ENCODE results near the gene GCNT4. TPM values are rescaled to one million over a fixed set of nuclear protein-coding genes. Genes with fewer than 3 reads are reported as not detected.

GCNT4 gene
- total RNA-seq, 1 experiment from 2014 or later, result 0.63 TPM

DNA sequence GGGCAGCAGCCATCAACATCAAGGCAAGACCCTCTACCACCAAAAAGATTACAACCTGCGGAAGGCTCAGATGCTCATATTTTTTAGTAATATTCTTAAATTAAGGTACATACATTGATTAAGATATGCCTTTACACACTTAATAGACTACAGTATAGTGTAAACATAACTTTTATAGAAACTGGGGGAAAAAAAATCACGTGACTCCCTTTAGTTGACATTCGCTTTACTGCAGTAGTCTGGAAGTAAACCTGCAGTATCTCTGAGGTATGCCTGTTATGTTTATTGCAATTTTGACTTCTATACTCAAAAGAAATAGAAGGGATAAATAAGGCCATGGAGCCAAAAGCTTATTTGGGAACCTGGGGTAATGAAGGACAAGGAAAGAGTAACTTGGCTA, 15.1 kb upstream of the GCNT4 start:
- H3K27ac ChIP-seq (ENCODE audit: insufficient read length, low read depth, low read length), result no peak overlapping the region
- no peak overlapping the region for H2AK5ac ChIP-seq (ENCODE audit: insufficient read length, low read length)
- H3K14ac ChIP-seq (ENCODE audit: insufficient read depth, low read length), result no peak overlapping the region
- H4K8ac ChIP-seq (replicated peaks; ENCODE audit: insufficient read length, low read depth, low read length), result no peak overlapping the region
- H3K4me2 ChIP-seq (ENCODE audit: insufficient read depth, insufficient read length, low read length), result no peak overlapping the region
- Mint-ChIP-seq H3K27me3 (ENCODE audit: low read depth) (no peaks in the 10 kb centered on the region), H3K27ac (no peak overlapping the region), H3K36me3 (ENCODE audit: insufficient read depth in 1 of 3, low read depth in 3 of 3) (no peaks in the 10 kb centered on the region), H3K9me3 (no peaks in the 10 kb centered on the region), H3K4me1 (no peaks in the 10 kb centered on the region), H3K4me3 (no peak overlapping the region)
- no peak for DNase-seq
- H4K5ac ChIP-seq (ENCODE audit: insufficient read length, low read depth, low read length), result no peak overlapping the region
- no peaks in the 10 kb centered on the region for H3K27me3 ChIP-seq (ENCODE audit: insufficient read depth, low read length)
- no peak overlapping the region for H2BK20ac ChIP-seq (ENCODE audit: low read depth, low read length, poor library complexity, severe bottlenecking)
- H3K18ac ChIP-seq (ENCODE audit: insufficient read length, low read depth, low read length), result no peak overlapping the region
- H3K79me1 ChIP-seq (ENCODE audit: insufficient read depth, low read depth, low read length, poor library complexity, severe bottlenecking), result no peaks in the 10 kb centered on the region
- no peak overlapping the region for H2BK5ac ChIP-seq (ENCODE audit: insufficient read length, low read length)
- H3K56ac ChIP-seq (ENCODE audit: insufficient read length, low read depth, low read length), result no peak overlapping the region
- no peak overlapping the region for H2BK12ac ChIP-seq (ENCODE audit: insufficient read length, low read depth, low read length)
- H4K91ac ChIP-seq (ENCODE audit: insufficient read length, low read depth, low read length), result no peak overlapping the region
- no peaks in the 10 kb centered on the region for H4K20me1 ChIP-seq (ENCODE audit: control insufficient read depth, insufficient read depth, insufficient read length)
- H3K23ac ChIP-seq (ENCODE audit: insufficient read length, low read depth, low read length), result no peak overlapping the region
- no peaks in the 10 kb centered on the region for H3K9me3 ChIP-seq (ENCODE audit: control insufficient read depth, low read depth, low read length)
- TF ChIP-seq, protein P1, sequence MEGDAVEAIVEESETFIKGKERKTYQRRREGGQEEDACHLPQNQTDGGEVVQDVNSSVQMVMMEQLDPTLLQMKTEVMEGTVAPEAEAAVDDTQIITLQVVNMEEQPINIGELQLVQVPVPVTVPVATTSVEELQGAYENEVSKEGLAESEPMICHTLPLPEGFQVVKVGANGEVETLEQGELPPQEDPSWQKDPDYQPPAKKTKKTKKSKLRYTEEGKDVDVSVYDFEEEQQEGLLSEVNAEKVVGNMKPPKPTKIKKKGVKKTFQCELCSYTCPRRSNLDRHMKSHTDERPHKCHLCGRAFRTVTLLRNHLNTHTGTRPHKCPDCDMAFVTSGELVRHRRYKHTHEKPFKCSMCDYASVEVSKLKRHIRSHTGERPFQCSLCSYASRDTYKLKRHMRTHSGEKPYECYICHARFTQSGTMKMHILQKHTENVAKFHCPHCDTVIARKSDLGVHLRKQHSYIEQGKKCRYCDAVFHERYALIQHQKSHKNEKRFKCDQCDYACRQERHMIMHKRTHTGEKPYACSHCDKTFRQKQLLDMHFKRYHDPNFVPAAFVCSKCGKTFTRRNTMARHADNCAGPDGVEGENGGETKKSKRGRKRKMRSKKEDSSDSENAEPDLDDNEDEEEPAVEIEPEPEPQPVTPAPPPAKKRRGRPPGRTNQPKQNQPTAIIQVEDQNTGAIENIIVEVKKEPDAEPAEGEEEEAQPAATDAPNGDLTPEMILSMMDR (conservative IDR thresholded peaks at IDR 0.05), result no peak
- H2BK120ac ChIP-seq (ENCODE audit: low read depth, low read length, poor library complexity, severe bottlenecking), result no peak overlapping the region
- no peak overlapping the region for H2AFZ ChIP-seq (ENCODE audit: low read length)
- H3K4me1 ChIP-seq (ENCODE audit: insufficient read depth, low read length), result no peaks in the 10 kb centered on the region
- H3T11ph ChIP-seq (ENCODE audit: low read length), result no peak overlapping the region
- H3K4ac ChIP-seq (ENCODE audit: low read depth, low read length), result no peak overlapping the region
- no peak overlapping the region for H2BK15ac ChIP-seq (ENCODE audit: low read depth, low read length)
- H3K79me2 ChIP-seq (ENCODE audit: insufficient read depth, low read length), result no peaks in the 10 kb centered on the region
- no peak overlapping the region for H3K9ac ChIP-seq (ENCODE audit: extremely low read depth, insufficient read length, low read length)
- H3K23me2 ChIP-seq (ENCODE audit: insufficient read length, low read depth, low read length, poor library complexity, severe bottlenecking), result no peaks in the 10 kb centered on the region
- no CpG with 5 or more reads among the region's 3 CpGs for WGBS (ENCODE audit: extremely low coverage, insufficient read length, low lambda C conversion rate)
